Astrocyte (in vitro differentiated cells and primary cell): Measurements from ENCODE around the gene SH3BP4. TPM values are rescaled to one million over a fixed set of nuclear protein-coding genes. Genes with fewer than 3 reads are reported as not detected.

Source experiments
- DNase-seq: peaks from one replicate; pipeline ENCODE4 v3.0.0-alpha.2; 2010; ENCODE audit warnings: low read depth
- FAIRE-seq: peaks from 2 replicates; lab custom pipeline; 2011; peaks lifted over from hg19 to GRCh38; lab: Jason Lieb, UNC
- H2AFZ ChIP-seq: 2 replicates; pipeline ENCODE4 v1.6.0; 2012; ENCODE audit warnings: low read depth, low read length, inconsistent platforms
- H3K27ac ChIP-seq: 2 replicates; pipeline ENCODE4 v1.5.1; 2011; ENCODE audit warnings: low read depth, low read length, inconsistent platforms
- H3K27me3 ChIP-seq: 2 replicates; pipeline ENCODE4 v1.6.0; 2011; ENCODE audit warnings: low read length, inconsistent platforms; ENCODE audit not compliant: insufficient read depth
- H3K36me3 ChIP-seq: 2 replicates; pipeline ENCODE4 v1.5.1; 2011; ENCODE audit warnings: low read length, inconsistent platforms; ENCODE audit not compliant: insufficient read depth
- H3K4me1 ChIP-seq: 2 replicates; pipeline ENCODE4 v1.5.1; 2011; ENCODE audit warnings: low read length, inconsistent platforms; ENCODE audit not compliant: insufficient read depth
- H3K4me2 ChIP-seq: 2 replicates; pipeline ENCODE4 v1.6.0; 2012; ENCODE audit warnings: low read length, inconsistent platforms
- H3K4me3 ChIP-seq: 2 replicates; pipeline ENCODE4 v1.5.1; 2011; ENCODE audit warnings: low read depth, mild to moderate bottlenecking, low read length, inconsistent platforms; ENCODE audit not compliant: insufficient read depth
- H3K79me2 ChIP-seq: 2 replicates; pipeline ENCODE4 v1.6.0; 2012; ENCODE audit warnings: mild to moderate bottlenecking, low read length, inconsistent platforms; ENCODE audit not compliant: insufficient read depth
- H3K9ac ChIP-seq: 2 replicates; pipeline ENCODE4 v1.6.0; 2012; ENCODE audit warnings: mild to moderate bottlenecking, low read length, inconsistent platforms
- H3K9me3 ChIP-seq: 2 replicates; pipeline ENCODE4 v1.5.1; 2012; ENCODE audit warnings: low read depth, mild to moderate bottlenecking, low read length, inconsistent platforms; ENCODE audit not compliant: insufficient read depth
- H4K20me1 ChIP-seq: 2 replicates; pipeline ENCODE4 v1.6.0; 2012; ENCODE audit warnings: low read length, inconsistent platforms; ENCODE audit not compliant: insufficient read depth
- H3K27ac Mint-ChIP-seq: one replicate; pipeline ENCODE4 v1.8.0; 2021; ENCODE audit warnings: mild to moderate bottlenecking, mixed read lengths; ENCODE audit not compliant: unreplicated experiment
- H3K27me3 Mint-ChIP-seq: one replicate; pipeline ENCODE4 v1.8.0; 2021; ENCODE audit warnings: low read depth, mixed read lengths; ENCODE audit not compliant: unreplicated experiment
- H3K36me3 Mint-ChIP-seq: one replicate; pipeline ENCODE4 v1.8.0; 2021; ENCODE audit warnings: low read depth, mixed read lengths; ENCODE audit not compliant: unreplicated experiment
- H3K4me1 Mint-ChIP-seq: one replicate; pipeline ENCODE4 v1.8.0; 2021; ENCODE audit warnings: low read depth, mixed read lengths; ENCODE audit not compliant: unreplicated experiment
- H3K4me3 Mint-ChIP-seq: one replicate; pipeline ENCODE4 v1.8.0; 2021; ENCODE audit warnings: mild to moderate bottlenecking, moderate library complexity, mixed read lengths; ENCODE audit not compliant: unreplicated experiment
- H3K9me3 Mint-ChIP-seq: one replicate; pipeline ENCODE4 v1.8.0; 2021; ENCODE audit warnings: mild to moderate bottlenecking, mixed read lengths; ENCODE audit not compliant: unreplicated experiment
- EZH2 ChIP-seq: IDR thresholded peaks from 2 replicates; pipeline ENCODE4 v1.6.1; 2012; ENCODE audit warnings: mild to moderate bottlenecking, low read length, inconsistent platforms; ENCODE audit not compliant: insufficient read depth
- total RNA-seq: library from RNA; stranded (reverse); gene quantifications from 2 replicates; pipeline ENCODE4 v1.2.1, GENCODE V29; 2021
- TF ChIP-seq, protein P1 (sequence below): IDR thresholded peaks from 2 replicates; pipeline ENCODE4 v1.5.1; 2011; ENCODE audit warnings: low read depth, mild to moderate bottlenecking, inconsistent platforms, low read length, moderate library complexity; ENCODE audit not compliant: insufficient read depth

Gene SH3BP4
- total RNA-seq, 1 donor from 2014 or later, result 127 TPM

DNA sequence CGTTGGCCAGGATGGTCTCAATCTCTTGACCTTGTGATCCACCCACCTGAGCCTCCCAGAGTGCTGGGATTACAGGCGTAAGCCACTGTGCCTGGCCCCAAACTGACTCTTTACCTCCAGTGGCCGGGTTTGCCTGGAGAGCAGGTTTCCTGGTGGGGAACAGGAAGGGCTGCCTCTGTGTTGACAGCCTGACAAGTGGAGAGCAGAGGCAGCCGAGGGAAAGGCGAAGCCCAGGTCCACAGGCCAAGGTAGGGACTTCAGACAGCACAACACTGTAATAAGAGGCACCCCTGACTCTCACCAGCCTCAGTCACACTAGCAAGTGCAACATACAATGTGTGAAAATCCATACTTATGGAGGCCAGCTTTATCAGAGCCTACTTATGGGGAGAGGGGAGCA, 16.5 kb upstream of the SH3BP4 start:
- H4K20me1 ChIP-seq, result no peaks in the 10 kb centered on the region
- no peak overlapping the region for H3K4me3 ChIP-seq
- Mint-ChIP-seq H3K36me3 (peaks cover 1% of the 10 kb centered on the region), H3K9me3 (no peaks in the 10 kb centered on the region), H3K27me3 (peaks cover 22% of the 10 kb centered on the region), H3K4me1 (peaks cover 7% of the 10 kb centered on the region), H3K27ac (no peak overlapping the region), H3K4me3 (no peak overlapping the region)
- H3K4me1 ChIP-seq, result no peaks in the 10 kb centered on the region
- no peaks in the 10 kb centered on the region for H3K9me3 ChIP-seq
- H3K79me2 ChIP-seq, result no peaks in the 10 kb centered on the region
- no peak overlapping the region for H2AFZ ChIP-seq
- H3K9ac ChIP-seq, result no peak overlapping the region
- no peak overlapping the region for H3K4me2 ChIP-seq
- no peaks in the 10 kb centered on the region for H3K36me3 ChIP-seq
- peaks cover 3% of the 10 kb centered on the region for H3K27me3 ChIP-seq
- H3K27ac ChIP-seq, result no peak overlapping the region
- DNase-seq, result no peak
- no peak for FAIRE-seq
- TF ChIP-seq, protein P1, sequence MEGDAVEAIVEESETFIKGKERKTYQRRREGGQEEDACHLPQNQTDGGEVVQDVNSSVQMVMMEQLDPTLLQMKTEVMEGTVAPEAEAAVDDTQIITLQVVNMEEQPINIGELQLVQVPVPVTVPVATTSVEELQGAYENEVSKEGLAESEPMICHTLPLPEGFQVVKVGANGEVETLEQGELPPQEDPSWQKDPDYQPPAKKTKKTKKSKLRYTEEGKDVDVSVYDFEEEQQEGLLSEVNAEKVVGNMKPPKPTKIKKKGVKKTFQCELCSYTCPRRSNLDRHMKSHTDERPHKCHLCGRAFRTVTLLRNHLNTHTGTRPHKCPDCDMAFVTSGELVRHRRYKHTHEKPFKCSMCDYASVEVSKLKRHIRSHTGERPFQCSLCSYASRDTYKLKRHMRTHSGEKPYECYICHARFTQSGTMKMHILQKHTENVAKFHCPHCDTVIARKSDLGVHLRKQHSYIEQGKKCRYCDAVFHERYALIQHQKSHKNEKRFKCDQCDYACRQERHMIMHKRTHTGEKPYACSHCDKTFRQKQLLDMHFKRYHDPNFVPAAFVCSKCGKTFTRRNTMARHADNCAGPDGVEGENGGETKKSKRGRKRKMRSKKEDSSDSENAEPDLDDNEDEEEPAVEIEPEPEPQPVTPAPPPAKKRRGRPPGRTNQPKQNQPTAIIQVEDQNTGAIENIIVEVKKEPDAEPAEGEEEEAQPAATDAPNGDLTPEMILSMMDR, result no peak
- TF ChIP-seq EZH2, result no peak

DNA sequence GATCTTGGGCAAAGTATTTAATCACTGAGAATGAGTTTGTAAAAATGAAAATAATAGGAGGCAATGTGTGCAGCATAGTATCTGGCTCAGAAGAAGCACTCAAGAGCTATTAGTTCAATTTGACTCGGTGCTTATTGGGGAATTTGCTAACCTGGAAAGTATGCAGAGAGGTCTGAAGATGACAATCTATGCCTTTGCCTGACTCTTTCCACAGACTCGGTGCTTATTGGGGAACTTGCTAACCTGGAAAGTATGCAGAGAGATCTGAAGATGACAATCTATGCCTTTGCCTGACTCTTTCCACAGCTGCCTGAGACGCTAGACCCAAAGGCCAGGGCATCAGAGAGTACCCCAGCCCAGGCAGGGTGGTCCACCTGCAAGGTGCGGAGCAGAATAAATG, 12.2 kb upstream of the SH3BP4 start:
- no peak overlapping the region for H3K4me2 ChIP-seq
- no peak for TF ChIP-seq EZH2
- TF ChIP-seq, protein P1, result no peak
- no peak overlapping the region for H3K27ac Mint-ChIP-seq
- no peaks in the 10 kb centered on the region for H3K36me3 ChIP-seq
- peaks cover 7% of the 10 kb centered on the region for H3K4me1 Mint-ChIP-seq
- peaks cover 1% of the 10 kb centered on the region for H3K36me3 Mint-ChIP-seq
- H3K9ac ChIP-seq, result no peak overlapping the region
- peaks cover 3% of the 10 kb centered on the region for H3K27me3 ChIP-seq
- H4K20me1 ChIP-seq, result no peaks in the 10 kb centered on the region
- no peaks in the 10 kb centered on the region for H3K9me3 ChIP-seq
- H3K27ac ChIP-seq, result no peak overlapping the region
- no peak overlapping the region for H3K4me3 Mint-ChIP-seq
- no peaks in the 10 kb centered on the region for H3K79me2 ChIP-seq
- H3K4me1 ChIP-seq, result no peaks in the 10 kb centered on the region
- FAIRE-seq (no peak), DNase-seq (no peak)
- peaks cover 19% of the 10 kb centered on the region for H3K27me3 Mint-ChIP-seq
- no peak overlapping the region for H3K4me3 ChIP-seq
- H3K9me3 Mint-ChIP-seq, result peaks cover 8% of the 10 kb centered on the region
- no peak overlapping the region for H2AFZ ChIP-seq

GRCh38 chr2:234939996-234940395, 11.8 kb upstream of the SH3BP4 start:
- Histone ChIP-seq H3K79me2 (no peaks in the 10 kb centered on the region), H3K27me3 (peaks cover 3% of the 10 kb centered on the region), H3K4me1 (no peaks in the 10 kb centered on the region), H4K20me1 (no peaks in the 10 kb centered on the region), H3K9me3 (no peaks in the 10 kb centered on the region), H3K36me3 (no peaks in the 10 kb centered on the region), H3K4me2 (no peak overlapping the region), H2AFZ (no peak overlapping the region), H3K9ac (no peak overlapping the region), H3K4me3 (no peak overlapping the region), H3K27ac (no peak overlapping the region)
- FAIRE-seq (no peak), DNase-seq (no peak)
- TF ChIP-seq, protein P1, result no peak
- TF ChIP-seq EZH2, result no peak
- Mint-ChIP-seq H3K9me3 (peaks cover 8% of the 10 kb centered on the region), H3K4me1 (peaks cover 7% of the 10 kb centered on the region), H3K27me3 (peaks cover 19% of the 10 kb centered on the region), H3K4me3 (no peak overlapping the region), H3K27ac (no peak overlapping the region), H3K36me3 (no peaks in the 10 kb centered on the region)
